Measurements from ENCODE around the gene STUB1.
A peak's percentile ranks its signal among the peaks of the same experiment; 100 is the strongest.

Gene STUB1

GRCh38 chr16:645852-646678, 34.1 kb upstream of the STUB1 start:
- H3K27ac ChIP-seq (ENCODE audit: insufficient read depth, low read depth, low read length, poor library complexity, severe bottlenecking): no peak overlapping the region
- peaks cover 6% of the 10 kb centered on the region for H3K4me1 ChIP-seq (ENCODE audit: control insufficient read depth, insufficient read depth, low read length)
- H3K27me3 ChIP-seq (ENCODE audit: control insufficient read depth, insufficient read depth, low read length, poor library complexity, severe bottlenecking): peaks cover 32% of the 10 kb centered on the region
- no peaks in the 10 kb centered on the region for H3K9me3 ChIP-seq (ENCODE audit: control insufficient read depth, low read length)
- H3K4me3 ChIP-seq (ENCODE audit: insufficient read depth, low read depth, low read length): no peak overlapping the region
- WGBS, 2 experiments: 90 to 91% methylated on average over 32 of the region's 32 CpGs
- H3K36me3 ChIP-seq (ENCODE audit: control insufficient read depth, insufficient read depth, low read length): no peaks in the 10 kb centered on the region

- H3K27ac ChIP-seq (ENCODE audit: insufficient read depth, low read depth, low read length, poor library complexity, severe bottlenecking): no peak overlapping the region
- WGBS, 2 experiments: 94 to 95% methylated on average over 22 of the region's 22 CpGs
- no peaks in the 10 kb centered on the region for H3K4me1 ChIP-seq (ENCODE audit: control insufficient read depth, insufficient read depth, low read length)
- H3K27me3 ChIP-seq (ENCODE audit: control insufficient read depth, insufficient read depth, low read length, poor library complexity, severe bottlenecking): peaks cover 26% of the 10 kb centered on the region
- no peaks in the 10 kb centered on the region for H3K36me3 ChIP-seq (ENCODE audit: control insufficient read depth, insufficient read depth, low read length)
- no peak overlapping the region for H3K4me3 ChIP-seq (ENCODE audit: insufficient read depth, low read depth, low read length)
- H3K9me3 ChIP-seq (ENCODE audit: control insufficient read depth, low read length): no peaks in the 10 kb centered on the region
These were observed 33.5 kb upstream of the STUB1 start for GRCh38 chr16:646679-647172.

GRCh38 chr16:647173-647902, 32.9 kb upstream of the STUB1 start:
- Histone ChIP-seq H3K36me3 (ENCODE audit: control insufficient read depth, insufficient read depth, low read length) (no peaks in the 10 kb centered on the region), H3K27ac (ENCODE audit: insufficient read depth, low read depth, low read length, poor library complexity, severe bottlenecking) (no peak overlapping the region), H3K9me3 (ENCODE audit: control insufficient read depth, low read length) (no peaks in the 10 kb centered on the region), H3K4me1 (ENCODE audit: control insufficient read depth, insufficient read depth, low read length) (no peaks in the 10 kb centered on the region), H3K27me3 (ENCODE audit: control insufficient read depth, insufficient read depth, low read length, poor library complexity, severe bottlenecking) (peaks cover 19% of the 10 kb centered on the region), H3K4me3 (ENCODE audit: insufficient read depth, low read depth, low read length) (no peak overlapping the region)
- 94 to 96% methylated on average over 25 of the region's 25 CpGs for WGBS, 2 experiments

- no peaks in the 10 kb centered on the region for H3K36me3 ChIP-seq (ENCODE audit: control insufficient read depth, insufficient read depth, low read length)
- no peaks in the 10 kb centered on the region for H3K9me3 ChIP-seq (ENCODE audit: control insufficient read depth, low read length)
- no peaks in the 10 kb centered on the region for H3K4me1 ChIP-seq (ENCODE audit: control insufficient read depth, insufficient read depth, low read length)
- no peak overlapping the region for H3K27ac ChIP-seq (ENCODE audit: insufficient read depth, low read depth, low read length, poor library complexity, severe bottlenecking)
- H3K27me3 ChIP-seq (ENCODE audit: control insufficient read depth, insufficient read depth, low read length, poor library complexity, severe bottlenecking): peaks cover 11% of the 10 kb centered on the region
- peak overlapping the region; percentile 70 for H3K4me3 ChIP-seq (ENCODE audit: insufficient read depth, low read depth, low read length)
- WGBS, 2 experiments: 55 to 60% methylated on average over 24 of the region's 24 CpGs
These were observed 32.0 kb upstream of the STUB1 start for GRCh38 chr16:648071-648780.

GRCh38 chr16:648781-649589, 31.2 kb upstream of the STUB1 start, which contains the start of gene WDR90:
Gene WDR90 (plus strand): TSS chr16:649365. CDS start chr16:649417, 52 bp downstream.
- Histone ChIP-seq H3K9me3 (ENCODE audit: control insufficient read depth, low read length) (no peaks in the 10 kb centered on the region), H3K4me3 (ENCODE audit: insufficient read depth, low read depth, low read length) (peak within 1 kb of the TSS; percentile 70), H3K27ac (ENCODE audit: insufficient read depth, low read depth, low read length, poor library complexity, severe bottlenecking) (no peak within 1 kb of the TSS), H3K36me3 (ENCODE audit: control insufficient read depth, insufficient read depth, low read length) (no peaks in the 10 kb centered on the region), H3K4me1 (ENCODE audit: control insufficient read depth, insufficient read depth, low read length) (no peaks in the 10 kb centered on the region), H3K27me3 (ENCODE audit: control insufficient read depth, insufficient read depth, low read length, poor library complexity, severe bottlenecking) (peaks cover 3% of the 10 kb centered on the region)
- 2 to 3% methylated on average over 91 of the region's 91 CpGs for WGBS, 2 experiments

- H3K9me3 ChIP-seq (ENCODE audit: control insufficient read depth, low read length): no peaks in the 10 kb centered on the region
- H3K27ac ChIP-seq (ENCODE audit: insufficient read depth, low read depth, low read length, poor library complexity, severe bottlenecking): no peak overlapping the region
- 10 to 11% methylated on average over 44 of the region's 44 CpGs for WGBS, 2 experiments
These were observed 30.6 kb upstream of the STUB1 start for GRCh38 chr16:649631-650030.

GRCh38 chr16:651844-652243, 28.4 kb upstream of the STUB1 start:
- H3K36me3 ChIP-seq (ENCODE audit: control insufficient read depth, insufficient read depth, low read length): peaks cover 4% of the 10 kb centered on the region
- 95% methylated on average over 22 of the region's 22 CpGs for WGBS, 2 experiments

More at GRCh38 chr16:649631-650030, 30.6 kb upstream of the STUB1 start:
- peak overlapping the region; percentile 70 for H3K4me3 ChIP-seq (ENCODE audit: insufficient read depth, low read depth, low read length)
- H3K27me3 ChIP-seq (ENCODE audit: control insufficient read depth, insufficient read depth, low read length, poor library complexity, severe bottlenecking): no peaks in the 10 kb centered on the region
- H3K4me1 ChIP-seq (ENCODE audit: control insufficient read depth, insufficient read depth, low read length): no peaks in the 10 kb centered on the region
- peaks cover under 1% of the 10 kb centered on the region for H3K36me3 ChIP-seq (ENCODE audit: control insufficient read depth, insufficient read depth, low read length)

GRCh38 chr16:652454-653305, 27.5 kb upstream of the STUB1 start:
- Histone ChIP-seq H3K27me3 (ENCODE audit: control insufficient read depth, insufficient read depth, low read length, poor library complexity, severe bottlenecking) (no peaks in the 10 kb centered on the region), H3K4me3 (ENCODE audit: insufficient read depth, low read depth, low read length) (no peak overlapping the region), H3K27ac (ENCODE audit: insufficient read depth, low read depth, low read length, poor library complexity, severe bottlenecking) (no peak overlapping the region), H3K9me3 (ENCODE audit: control insufficient read depth, low read length) (no peaks in the 10 kb centered on the region), H3K36me3 (ENCODE audit: control insufficient read depth, insufficient read depth, low read length) (peaks cover 4% of the 10 kb centered on the region), H3K4me1 (ENCODE audit: control insufficient read depth, insufficient read depth, low read length) (no peaks in the 10 kb centered on the region)
- 93 to 95% methylated on average over 28 of the region's 28 CpGs for WGBS, 2 experiments

More at GRCh38 chr16:651844-652243, 28.4 kb upstream of the STUB1 start:
- no peaks in the 10 kb centered on the region for H3K27me3 ChIP-seq (ENCODE audit: control insufficient read depth, insufficient read depth, low read length, poor library complexity, severe bottlenecking)
- no peak overlapping the region for H3K27ac ChIP-seq (ENCODE audit: insufficient read depth, low read depth, low read length, poor library complexity, severe bottlenecking)
- H3K4me1 ChIP-seq (ENCODE audit: control insufficient read depth, insufficient read depth, low read length): no peaks in the 10 kb centered on the region
- H3K9me3 ChIP-seq (ENCODE audit: control insufficient read depth, low read length): no peaks in the 10 kb centered on the region
- no peak overlapping the region for H3K4me3 ChIP-seq (ENCODE audit: insufficient read depth, low read depth, low read length)

- Histone ChIP-seq H3K27ac (ENCODE audit: insufficient read depth, low read depth, low read length, poor library complexity, severe bottlenecking) (no peak overlapping the region), H3K9me3 (ENCODE audit: control insufficient read depth, low read length) (no peaks in the 10 kb centered on the region), H3K27me3 (ENCODE audit: control insufficient read depth, insufficient read depth, low read length, poor library complexity, severe bottlenecking) (no peaks in the 10 kb centered on the region), H3K36me3 (ENCODE audit: control insufficient read depth, insufficient read depth, low read length) (peaks cover 4% of the 10 kb centered on the region), H3K4me1 (ENCODE audit: control insufficient read depth, insufficient read depth, low read length) (no peaks in the 10 kb centered on the region), H3K4me3 (ENCODE audit: insufficient read depth, low read depth, low read length) (no peak overlapping the region)
- 92 to 96% methylated on average over 12 of the region's 12 CpGs for WGBS, 2 experiments
These were observed 26.2 kb upstream of the STUB1 start for GRCh38 chr16:654034-654433.

All from ectodermal cell (in vitro differentiated cells).